Measurements from ENCODE around the gene LRCH1. TPM values are rescaled to one million over a fixed set of nuclear protein-coding genes. Genes with fewer than 3 reads are reported as not detected.

LRCH1 gene
- total RNA-seq, 1 experiment from 2014 or later, result 11.7 TPM

DNA sequence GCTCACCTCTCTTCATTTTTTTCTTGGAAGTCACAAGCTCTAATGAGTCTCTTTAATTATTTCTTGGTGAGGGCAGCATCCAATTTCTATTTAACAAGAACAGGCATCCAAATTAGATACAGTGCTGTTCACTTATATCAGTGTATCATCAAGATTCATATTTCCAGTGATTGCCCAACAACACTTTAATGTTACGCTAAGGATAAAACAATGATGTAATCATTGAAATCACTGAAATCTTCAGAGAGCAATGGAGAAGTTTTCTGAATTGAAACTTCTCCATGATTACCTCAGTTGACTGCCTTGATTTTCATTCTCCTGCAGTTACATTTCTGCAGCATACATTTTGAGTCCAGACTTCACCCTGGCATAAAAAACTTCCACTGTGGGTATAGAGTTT is 17.1 kb upstream of the LRCH1 start:
- Mint-ChIP-seq H3K4me3 (ENCODE audit: low read depth, unreplicated experiment) (no peak overlapping the region), H3K36me3 (ENCODE audit: insufficient read depth, unreplicated experiment) (no peaks in the 10 kb centered on the region), H3K27ac (ENCODE audit: unreplicated experiment) (no peak overlapping the region), H3K27me3 (ENCODE audit: unreplicated experiment) (no peaks in the 10 kb centered on the region), H3K9me3 (ENCODE audit: low read depth, unreplicated experiment) (no peaks in the 10 kb centered on the region), H3K4me1 (ENCODE audit: low read depth, unreplicated experiment) (peaks cover 8% of the 10 kb centered on the region)
- intact Hi-C loops (cut with micrococcal nuclease; ENCODE audit: unreplicated experiment), result no loop called here
- CTCF ChIA-PET, result interaction anchor here (0.7 kb wide), 1 partner anchor 49 kb away, joined by 3 read pairs; no protein-coding TSS in a partner anchor
- DNase-seq, result no peak
- TF ChIP-seq, protein P1, sequence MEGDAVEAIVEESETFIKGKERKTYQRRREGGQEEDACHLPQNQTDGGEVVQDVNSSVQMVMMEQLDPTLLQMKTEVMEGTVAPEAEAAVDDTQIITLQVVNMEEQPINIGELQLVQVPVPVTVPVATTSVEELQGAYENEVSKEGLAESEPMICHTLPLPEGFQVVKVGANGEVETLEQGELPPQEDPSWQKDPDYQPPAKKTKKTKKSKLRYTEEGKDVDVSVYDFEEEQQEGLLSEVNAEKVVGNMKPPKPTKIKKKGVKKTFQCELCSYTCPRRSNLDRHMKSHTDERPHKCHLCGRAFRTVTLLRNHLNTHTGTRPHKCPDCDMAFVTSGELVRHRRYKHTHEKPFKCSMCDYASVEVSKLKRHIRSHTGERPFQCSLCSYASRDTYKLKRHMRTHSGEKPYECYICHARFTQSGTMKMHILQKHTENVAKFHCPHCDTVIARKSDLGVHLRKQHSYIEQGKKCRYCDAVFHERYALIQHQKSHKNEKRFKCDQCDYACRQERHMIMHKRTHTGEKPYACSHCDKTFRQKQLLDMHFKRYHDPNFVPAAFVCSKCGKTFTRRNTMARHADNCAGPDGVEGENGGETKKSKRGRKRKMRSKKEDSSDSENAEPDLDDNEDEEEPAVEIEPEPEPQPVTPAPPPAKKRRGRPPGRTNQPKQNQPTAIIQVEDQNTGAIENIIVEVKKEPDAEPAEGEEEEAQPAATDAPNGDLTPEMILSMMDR (IDR thresholded peaks at IDR 0.05; ENCODE audit: unreplicated experiment), result no peak
- no TSS peak for BruUV-seq (replicated peaks)

GRCh38 chr13:46536341-46536740 is 16.6 kb upstream of the LRCH1 start:
- BruUV-seq (replicated peaks), result no TSS peak
- TF ChIP-seq, protein P1 (IDR thresholded peaks at IDR 0.05; ENCODE audit: unreplicated experiment), result no peak
- Mint-ChIP-seq H3K36me3 (ENCODE audit: insufficient read depth, unreplicated experiment) (no peaks in the 10 kb centered on the region), H3K4me3 (ENCODE audit: low read depth, unreplicated experiment) (no peak overlapping the region), H3K27ac (ENCODE audit: unreplicated experiment) (no peak overlapping the region), H3K27me3 (ENCODE audit: unreplicated experiment) (no peaks in the 10 kb centered on the region), H3K4me1 (ENCODE audit: low read depth, unreplicated experiment) (peaks cover 8% of the 10 kb centered on the region), H3K9me3 (ENCODE audit: low read depth, unreplicated experiment) (no peaks in the 10 kb centered on the region)
- CTCF ChIA-PET, result interaction anchor here (0.7 kb wide), 1 partner anchor 50 kb away, joined by 3 read pairs; no protein-coding TSS in a partner anchor
- intact Hi-C loops (cut with micrococcal nuclease; ENCODE audit: unreplicated experiment), result no loop called here
- no peak for DNase-seq

GRCh38 chr13:46539231-46539630 is 13.7 kb upstream of the LRCH1 start:
- Mint-ChIP-seq H3K4me3 (ENCODE audit: low read depth, unreplicated experiment) (no peak overlapping the region), H3K9me3 (ENCODE audit: low read depth, unreplicated experiment) (no peaks in the 10 kb centered on the region), H3K27me3 (ENCODE audit: unreplicated experiment) (no peaks in the 10 kb centered on the region), H3K4me1 (ENCODE audit: low read depth, unreplicated experiment) (peaks cover 8% of the 10 kb centered on the region), H3K27ac (ENCODE audit: unreplicated experiment) (no peak overlapping the region), H3K36me3 (ENCODE audit: insufficient read depth, unreplicated experiment) (no peaks in the 10 kb centered on the region)
- CTCF ChIA-PET, result interaction anchor here (0.7 kb wide), 1 partner anchor 442 kb away, joined by 3 read pairs; no protein-coding TSS in a partner anchor
- intact Hi-C loops (cut with micrococcal nuclease; ENCODE audit: unreplicated experiment), result no loop called here
- TF ChIP-seq, protein P1 (IDR thresholded peaks at IDR 0.05; ENCODE audit: unreplicated experiment), result no peak
- no peak for DNase-seq
- BruUV-seq (replicated peaks), result no TSS peak

DNA sequence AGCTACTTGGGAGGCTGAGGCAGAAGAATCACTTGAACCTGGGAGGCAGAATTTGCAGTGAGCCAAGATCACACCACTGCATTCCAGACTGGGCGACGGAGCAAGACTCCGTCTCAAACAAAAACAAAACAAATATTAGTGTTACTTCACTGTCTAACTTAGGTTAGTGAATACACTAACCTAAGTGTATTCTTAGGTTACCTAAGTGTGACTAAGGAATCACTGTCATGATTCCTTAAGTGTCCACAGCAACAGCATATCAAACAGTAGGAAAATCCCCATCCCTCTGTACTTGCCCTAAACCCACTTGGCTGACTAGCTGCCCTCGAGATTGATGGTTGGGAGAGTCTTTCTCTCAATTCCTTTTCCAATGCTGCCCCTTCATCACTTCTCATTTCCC is 11.8 kb upstream of the LRCH1 start:
- DNase-seq, result no peak
- no peak overlapping the region for H3K27ac Mint-ChIP-seq (ENCODE audit: unreplicated experiment)

More for the DNA sequence above, 11.8 kb upstream of the LRCH1 start:
- CTCF ChIA-PET, result no interaction called here
- Mint-ChIP-seq H3K36me3 (ENCODE audit: insufficient read depth, unreplicated experiment) (no peaks in the 10 kb centered on the region), H3K4me3 (ENCODE audit: low read depth, unreplicated experiment) (no peak overlapping the region), H3K4me1 (ENCODE audit: low read depth, unreplicated experiment) (peaks cover 8% of the 10 kb centered on the region), H3K27me3 (ENCODE audit: unreplicated experiment) (peaks cover 16% of the 10 kb centered on the region), H3K9me3 (ENCODE audit: low read depth, unreplicated experiment) (no peaks in the 10 kb centered on the region)
- no TSS peak for BruUV-seq (replicated peaks)
- TF ChIP-seq, protein P1 (IDR thresholded peaks at IDR 0.05; ENCODE audit: unreplicated experiment), result no peak
- intact Hi-C loops (cut with micrococcal nuclease; ENCODE audit: unreplicated experiment), result no loop called here
